Measurements from ENCODE around the gene PSMG4. TPM values are rescaled to one million over a fixed set of nuclear protein-coding genes. Genes with fewer than 3 reads are reported as not detected.

Gene PSMG4
- total and polyA plus RNA-seq, 2 donors (not counting 3 experiments of a cell fraction or from before 2014, with no cell fraction given): 31.4 to 46.0 TPM

DNA sequence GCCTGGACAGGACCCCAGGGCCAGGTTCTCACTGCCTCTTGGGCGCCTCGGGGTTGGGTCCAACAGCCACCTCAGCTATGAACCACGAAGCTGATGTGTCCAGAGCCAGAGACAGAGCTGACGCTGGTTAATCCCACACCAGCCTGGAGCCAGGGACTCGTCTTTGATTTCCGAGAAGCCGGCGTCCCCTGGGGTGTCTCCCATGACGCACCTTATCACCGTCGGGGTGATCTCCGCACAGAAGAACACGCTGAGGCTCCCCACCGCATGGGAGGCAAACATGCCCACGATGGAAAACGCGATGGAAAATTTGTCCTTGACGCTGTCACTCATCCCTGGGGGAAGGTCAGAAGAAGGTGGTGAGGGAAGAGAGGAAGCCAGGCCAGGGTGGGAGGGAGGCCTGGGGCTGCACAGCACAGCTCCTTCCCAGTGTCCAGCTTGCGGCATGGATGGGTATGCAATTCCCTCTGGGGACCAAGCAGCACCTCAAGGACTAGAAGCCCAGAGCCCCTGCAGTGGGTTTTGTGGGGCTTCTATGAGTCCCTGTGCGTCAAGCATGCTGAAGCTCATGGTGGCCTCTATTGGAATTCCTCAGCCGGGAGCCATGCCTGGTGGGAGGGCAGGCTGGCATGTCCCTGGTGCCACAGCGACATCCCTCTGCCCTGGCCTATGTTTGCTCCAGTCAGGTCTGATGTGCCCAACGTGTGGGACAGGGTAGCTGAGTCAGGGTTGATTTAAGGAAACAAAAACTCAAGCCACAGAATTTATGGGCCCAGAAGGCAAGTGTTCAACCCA, 25.1 kb downstream of the PSMG4 start:
- H3K36me3 ChIP-seq (ENCODE audit: control insufficient read depth in 2 of 2, extremely low read depth in 1 of 2, insufficient read depth in 2 of 2, low read length in 2 of 2): peaks cover 0 to 7% of the 10 kb centered on the region in 2 experiments
- no peaks in the 10 kb centered on the region for H3K79me2 ChIP-seq (ENCODE audit: control insufficient read depth, insufficient read depth, low read length)
- H3K9ac ChIP-seq (replicated peaks; ENCODE audit: extremely low read depth, insufficient read depth, low read length): no peak overlapping the region
- ChIA-PET POLR2A (no interaction called here), CTCF (interaction anchor here (1.3 kb wide), 1 partner anchor 91 kb away, joined by 3 read pairs; no protein-coding TSS in a partner anchor)
- no peak overlapping the region for H3K27ac ChIP-seq (ENCODE audit: insufficient read depth, low read depth, low read length)
- H3K4me1 ChIP-seq (ENCODE audit: control insufficient read depth, extremely low read depth, insufficient read depth, low read length): peaks cover 27% of the 10 kb centered on the region
- no peaks in the 10 kb centered on the region for H3K9me3 ChIP-seq (replicated peaks; ENCODE audit: control insufficient read depth, insufficient read depth, low read length)
- TF ChIP-seq POLR2A (IDR thresholded peaks at IDR 0.05; ENCODE audit: low read depth, low read length): no peak
- no peak for TF ChIP-seq EZH2 (IDR thresholded peaks at IDR 0.05; ENCODE audit: borderline replicate concordance, low read depth, low read length, severe bottlenecking)
- TF ChIP-seq JUN (IDR thresholded peaks at IDR 0.05; ENCODE audit: borderline replicate concordance, insufficient read depth, insufficient read length, low read depth): no peak
- TF ChIP-seq, protein P1, sequence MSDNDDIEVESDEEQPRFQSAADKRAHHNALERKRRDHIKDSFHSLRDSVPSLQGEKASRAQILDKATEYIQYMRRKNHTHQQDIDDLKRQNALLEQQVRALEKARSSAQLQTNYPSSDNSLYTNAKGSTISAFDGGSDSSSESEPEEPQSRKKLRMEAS (IDR thresholded peaks at IDR 0.05; ENCODE audit: insufficient read depth, insufficient read length): no peak
- no peak for TF ChIP-seq MYC (IDR thresholded peaks at IDR 0.05; ENCODE audit: low read depth, low read length)
- TF ChIP-seq GATA2 (IDR thresholded peaks at IDR 0.05; ENCODE audit: insufficient read depth, insufficient read length, low read depth, low read length): no peak
- no peak for TF ChIP-seq FOS (IDR thresholded peaks at IDR 0.05; ENCODE audit: borderline replicate concordance, insufficient read depth, low read length)
- TF ChIP-seq CTCF (IDR thresholded peaks at IDR 0.05; ENCODE audit: extremely low read depth in 1 of 2, insufficient read depth in 1 of 2, low read depth in 1 of 2, low read length in 2 of 2): no peak
- TF ChIP-seq POLR2AphosphoS5 (IDR thresholded peaks at IDR 0.05; ENCODE audit: insufficient read depth, low read depth, low read length): no peak
- no peak overlapping the region for H3K4me2 ChIP-seq (ENCODE audit: insufficient read depth, low read length)
- intact Hi-C loops (cut with micrococcal nuclease): loop anchor here (5.0 kb wide), 1 partner anchor 628 kb away; no protein-coding TSS in a partner anchor
- H3K9me1 ChIP-seq (replicated peaks; ENCODE audit: control insufficient read depth, extremely low read depth, insufficient read depth, low read length): no peaks in the 10 kb centered on the region
- dilution Hi-C loops (cut with MboI; ENCODE audit: extremely low pct_ligation_motif_present, low sequenced_read_pairs): loop anchor here (25.0 kb wide), 1 partner anchor 703 kb away; no protein-coding TSS in a partner anchor
- H4K20me1 ChIP-seq (replicated peaks; ENCODE audit: control insufficient read depth, extremely low read depth, insufficient read depth, low read length): no peaks in the 10 kb centered on the region
- no peaks in the 10 kb centered on the region for H3K27me3 ChIP-seq (ENCODE audit: control insufficient read depth in 2 of 2, insufficient read depth in 2 of 2, low read length in 2 of 2)
- DNase-seq (ENCODE audit: low read depth, low spot score): no peak
- no TSS peak for BruUV-seq (replicated peaks)
- no peak overlapping the region for H2AFZ ChIP-seq (ENCODE audit: low read depth, low read length)
- no peak for FAIRE-seq
- no peak overlapping the region for H3K4me3 ChIP-seq (replicated peaks in 1 of 3; ENCODE audit: insufficient read depth in 1 of 3, low read depth in 1 of 3, low read length in 3 of 3)
